NCI-H748 treated with DMSO at 0.1 percent for 48 hours (cell line): ENCODE results near the gene LRRC71.

Source experiments
- DNase-seq: peaks from one replicate; lab custom pipeline; 2025; lab: John Stamatoyannopoulos, UW

The LRRC71 gene

DNA sequence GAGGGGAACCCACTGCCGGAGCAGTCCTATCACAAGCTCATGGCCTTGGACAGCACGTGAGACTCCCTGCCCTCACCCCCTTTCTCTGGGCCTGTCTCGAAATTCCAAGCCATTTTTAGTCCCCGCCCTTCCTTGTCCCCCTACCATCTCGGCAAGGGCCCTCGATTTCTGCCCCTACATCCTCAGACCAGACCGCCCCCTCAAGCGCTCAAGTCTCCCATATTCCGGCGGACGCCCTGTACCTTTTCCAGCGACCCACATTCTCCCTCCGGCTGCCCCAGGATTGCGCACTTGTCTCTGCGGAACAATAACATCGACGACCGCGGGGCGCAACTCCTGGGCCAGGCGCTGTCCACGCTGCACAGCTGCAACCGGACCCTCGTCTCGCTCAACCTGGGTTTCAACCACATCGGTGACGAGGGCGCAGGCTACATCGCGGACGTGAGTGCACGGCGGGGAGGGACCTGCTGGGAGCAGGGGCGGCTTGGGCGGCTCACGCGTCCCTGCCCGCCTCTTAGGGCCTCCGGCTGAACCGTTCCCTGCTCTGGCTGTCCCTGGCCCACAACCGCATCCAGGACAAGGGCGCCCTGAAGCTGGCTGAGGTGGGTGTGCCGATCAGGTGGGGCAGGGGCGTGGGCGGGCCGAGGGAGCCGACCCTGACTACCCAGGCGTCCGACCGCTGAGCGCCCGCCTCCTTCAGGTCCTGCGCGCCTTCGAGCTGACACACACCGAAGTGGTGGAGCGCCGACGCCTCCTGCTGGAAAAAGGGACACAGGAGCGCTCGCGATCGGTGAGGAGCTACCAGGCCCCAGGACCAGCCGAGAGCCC is 7.0 kb downstream of the LRRC71 start:
- DNase-seq: peak; percentile 43

- DNase-seq: no peak
These were observed 7.7 kb downstream of the LRRC71 start for GRCh38 chr1:156928043-156928602.

DNA sequence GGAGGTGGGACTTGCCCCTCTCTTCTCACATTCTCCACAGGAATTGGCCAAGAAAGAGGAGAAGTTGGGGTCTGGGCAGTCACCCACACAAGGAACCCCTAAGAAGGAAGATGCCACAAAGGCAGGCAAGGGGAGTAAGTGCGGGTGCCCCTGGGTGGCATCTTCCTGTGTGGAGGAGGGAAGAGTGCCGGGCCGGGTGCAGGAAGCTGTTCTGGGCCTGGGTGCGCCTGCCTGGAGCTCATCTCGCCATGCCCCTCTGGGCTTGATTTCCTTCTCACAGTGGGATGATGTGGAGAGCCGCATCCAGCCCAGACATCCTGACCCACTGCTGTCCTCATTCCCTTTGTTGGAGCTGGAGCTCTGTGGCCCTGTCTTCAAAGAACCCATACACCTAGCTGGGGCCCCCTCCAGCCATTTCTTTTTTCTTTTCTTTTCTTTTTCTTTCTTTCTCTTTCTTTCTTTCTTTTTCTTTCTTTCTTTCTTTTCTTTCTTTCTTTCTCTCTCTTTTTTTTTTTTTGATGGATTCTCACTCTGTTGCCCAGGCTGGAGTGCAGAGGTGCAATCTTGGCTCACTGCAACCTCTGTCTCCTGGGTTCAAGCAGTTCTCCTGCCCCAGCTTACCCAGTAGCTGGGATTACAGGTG is 9.3 kb downstream of the LRRC71 start:
- no peak for DNase-seq

GRCh38 chr1:156930483-156930882 is 10.1 kb downstream of the LRRC71 start:
- DNase-seq: no peak

DNA sequence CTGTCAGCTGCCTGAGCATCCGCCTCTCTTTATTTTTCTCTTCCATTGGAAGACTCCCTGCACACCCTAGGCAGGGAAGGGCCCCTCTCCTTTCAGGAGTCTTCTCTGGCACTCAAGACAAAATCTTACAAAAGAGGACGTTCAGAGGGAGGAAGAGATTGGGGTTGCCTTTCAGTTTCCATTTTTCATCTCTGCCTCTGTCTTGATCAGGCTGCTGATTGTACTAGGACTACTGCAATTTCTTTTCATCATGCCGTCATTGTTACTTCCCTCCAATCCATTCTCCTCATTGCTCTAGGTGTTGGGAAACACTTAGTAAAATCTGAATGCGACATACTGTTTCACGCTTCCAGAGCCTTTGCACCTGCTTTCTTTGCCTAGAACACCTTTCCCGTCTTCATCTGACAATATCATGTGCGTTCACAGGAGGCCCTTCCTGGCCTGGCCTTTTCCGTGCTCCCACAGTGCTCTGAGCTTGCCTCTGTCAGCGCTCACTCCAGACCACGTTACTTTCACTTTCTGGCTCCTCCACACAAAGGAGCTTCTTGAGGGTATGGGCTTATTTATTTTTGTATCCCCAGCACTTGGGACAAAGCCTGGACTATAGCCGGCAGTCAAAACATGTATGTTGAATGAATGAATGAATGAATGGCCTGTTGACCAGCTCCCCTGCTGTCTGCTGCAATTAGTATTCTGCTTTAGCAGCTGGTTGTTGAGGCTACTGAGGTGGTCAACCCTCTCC is 10.9 kb downstream of the LRRC71 start:
- no peak for DNase-seq

DNA sequence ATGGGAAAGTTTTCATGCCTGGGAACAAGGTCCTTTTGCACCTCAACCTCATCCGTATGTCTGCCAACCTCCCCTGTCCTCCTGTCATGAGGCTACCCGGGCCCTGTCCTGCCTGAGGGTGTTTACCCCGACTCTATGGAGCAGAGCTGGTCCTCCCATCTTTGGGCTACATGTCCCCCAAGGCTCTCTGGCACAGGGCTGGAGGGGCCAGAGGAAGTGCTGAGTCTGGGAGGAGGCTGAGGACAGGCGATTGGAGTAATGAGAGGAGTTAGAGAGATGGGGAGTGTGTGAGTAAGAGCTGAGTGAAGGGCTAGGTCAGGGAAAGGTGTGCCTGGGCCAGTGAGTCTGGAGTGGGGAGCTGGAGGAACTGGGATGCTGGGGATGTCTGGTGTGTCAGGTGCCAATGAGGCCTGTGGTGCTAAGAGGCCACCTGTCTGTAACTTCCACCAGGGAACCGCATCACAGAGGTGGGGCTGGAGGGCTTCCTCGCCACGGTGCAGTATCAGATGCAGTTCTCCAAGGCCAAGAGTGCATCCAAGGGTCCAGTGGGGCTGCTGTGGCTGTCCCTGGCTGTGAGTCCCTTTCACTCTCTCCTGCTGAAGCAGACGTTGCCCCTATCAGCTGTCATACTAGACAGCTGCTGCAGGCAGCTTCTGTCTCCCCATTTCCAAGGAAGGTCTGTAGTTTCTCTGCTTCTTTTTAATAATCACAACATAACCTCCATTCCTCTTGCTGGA is 11.7 kb downstream of the LRRC71 start:
- DNase-seq: no peak

GRCh38 chr1:156933136-156933535 is 12.7 kb downstream of the LRRC71 start:
- DNase-seq: no peak

GRCh38 chr1:156935505-156936128 is 15.2 kb downstream of the LRRC71 start:
- no peak for DNase-seq

DNA sequence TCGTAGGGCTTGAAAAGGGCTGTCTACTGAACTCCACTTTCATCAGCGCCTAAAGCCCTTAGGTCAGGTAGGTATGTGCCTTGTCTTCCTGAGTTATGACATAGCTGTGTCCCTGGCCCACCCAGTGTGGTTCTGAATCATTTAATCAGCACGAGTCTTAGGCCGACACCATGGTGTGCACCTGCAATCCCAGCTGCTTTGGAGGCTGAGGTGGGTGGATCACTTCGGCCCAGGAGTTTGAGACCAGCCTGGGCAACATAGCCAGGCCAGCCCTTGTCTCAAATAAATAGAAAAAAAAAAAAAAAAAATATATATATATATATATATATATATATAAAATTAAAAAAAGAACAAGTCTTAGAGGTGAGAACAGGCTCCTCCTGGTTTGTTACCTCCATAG is 15.8 kb downstream of the LRRC71 start:
- DNase-seq: no peak

DNA sequence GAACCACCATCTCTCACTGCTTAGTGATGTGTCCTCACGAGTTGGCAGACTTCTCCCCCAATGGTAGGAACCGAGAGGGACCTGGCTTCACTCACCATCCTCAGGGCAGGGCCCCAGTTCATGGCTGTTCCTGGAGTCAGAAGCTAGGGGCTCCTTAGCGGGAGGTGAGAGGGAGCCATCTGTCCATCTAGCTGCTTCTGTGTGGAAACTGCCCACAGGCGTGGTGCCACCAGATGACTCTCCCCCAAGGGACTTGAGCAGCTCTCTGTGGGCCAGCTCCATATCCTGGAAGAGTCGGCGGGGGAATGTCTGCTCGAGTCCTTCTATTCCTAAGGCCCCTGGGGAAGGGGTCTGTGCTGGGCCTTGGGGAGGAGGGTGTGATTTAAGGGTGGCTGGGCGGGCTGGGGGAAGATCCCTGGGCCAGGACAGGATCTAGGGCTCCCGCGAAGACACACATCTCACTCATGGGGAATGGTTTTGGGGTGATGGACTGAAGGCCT is 16.3 kb downstream of the LRRC71 start:
- DNase-seq: no peak

DNA sequence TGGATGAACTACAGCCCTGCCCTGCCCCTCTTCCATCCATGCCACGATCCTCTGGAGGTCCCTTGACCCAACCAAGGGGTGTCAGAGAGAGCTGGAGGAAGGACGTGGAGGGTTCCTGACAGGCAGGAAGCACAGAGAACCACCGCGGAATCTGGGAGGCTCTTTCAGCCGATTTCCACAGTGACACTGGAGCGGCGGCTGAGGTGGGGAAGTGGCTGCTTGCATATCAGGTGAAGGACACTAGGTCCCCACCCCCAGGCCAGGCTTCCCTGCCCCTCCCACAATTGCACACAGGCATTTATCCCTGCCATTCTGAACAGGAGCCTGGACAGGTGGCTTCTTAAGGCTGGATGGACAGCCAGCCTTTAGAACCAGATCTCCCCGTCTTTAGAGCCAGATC is 17.5 kb downstream of the LRRC71 start:
- DNase-seq: no peak

GRCh38 chr1:156938813-156939212 is 18.4 kb downstream of the LRRC71 start:
- DNase-seq: no peak

DNA sequence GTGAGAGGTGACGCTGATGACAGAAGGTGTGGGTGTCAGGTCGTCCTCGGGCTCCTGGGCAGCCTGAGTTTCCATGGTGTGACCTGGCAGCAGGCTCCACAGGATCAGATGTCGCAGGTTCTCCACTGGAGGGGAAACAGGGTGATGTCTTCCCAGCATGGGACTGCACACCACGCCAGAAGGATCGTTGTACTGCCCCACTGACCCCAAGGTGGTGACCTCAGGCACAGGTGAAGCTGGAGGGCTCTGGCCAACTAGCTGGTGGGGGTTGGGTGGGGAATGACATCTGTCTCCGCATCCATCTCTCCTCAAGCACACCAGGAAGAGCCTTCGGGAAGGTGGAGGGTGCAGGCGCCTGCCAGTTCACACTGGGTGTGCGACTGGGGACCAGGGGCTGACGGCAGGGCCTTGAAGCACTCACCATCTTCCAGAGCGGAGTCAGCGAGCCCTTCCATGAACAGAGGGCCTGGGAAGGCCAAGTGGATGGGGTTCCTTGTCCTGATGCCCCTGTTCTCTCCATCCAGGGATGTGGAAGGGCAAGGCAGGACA is 19.4 kb downstream of the LRRC71 start:
- no peak for DNase-seq

- DNase-seq: no peak
These were observed 21.2 kb downstream of the LRRC71 start for GRCh38 chr1:156941675-156942074.

DNA sequence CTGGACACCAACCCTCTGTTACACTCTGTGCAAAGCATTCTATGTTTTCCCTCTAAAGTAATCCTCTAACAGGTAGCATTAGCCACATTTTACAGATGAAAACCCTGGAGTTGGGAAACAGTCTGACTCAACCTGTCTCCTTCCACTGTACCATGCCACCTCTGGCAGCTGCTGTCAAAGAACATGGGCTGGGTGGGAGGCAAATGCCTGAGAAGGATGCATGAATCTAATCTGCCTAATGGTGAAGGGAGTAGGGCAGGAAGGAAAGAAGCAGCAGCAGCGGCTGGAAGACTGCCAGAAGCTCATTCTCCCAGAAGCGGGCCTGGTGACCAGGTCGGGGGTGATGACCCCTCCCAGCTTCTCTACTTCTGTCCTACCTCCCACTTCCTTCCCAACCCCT is 21.7 kb downstream of the LRRC71 start:
- DNase-seq: no peak

- DNase-seq: no peak
These were observed 22.1 kb downstream of the LRRC71 start for GRCh38 chr1:156942576-156942975.

- DNase-seq: no peak
These were observed 23.3 kb downstream of the LRRC71 start for GRCh38 chr1:156943756-156944155.

DNA sequence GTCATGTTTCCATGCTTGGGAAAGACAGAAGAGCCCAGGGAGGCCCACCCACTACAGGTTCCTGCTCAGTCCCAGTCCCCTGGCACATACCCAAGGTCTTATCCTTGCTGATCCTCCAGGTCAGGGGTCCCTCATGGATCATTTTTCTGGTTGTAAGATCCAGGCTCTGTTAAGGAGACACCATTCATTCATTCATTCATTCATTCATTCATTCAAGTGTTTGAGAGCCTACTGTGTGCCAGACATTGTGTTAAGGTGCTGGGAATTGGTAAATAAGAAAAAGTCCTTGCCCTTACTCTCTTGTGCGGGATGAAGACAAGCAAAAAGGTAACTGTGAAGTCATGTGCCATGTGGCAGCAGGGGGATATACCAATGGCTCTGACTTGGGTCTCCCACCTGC is 23.8 kb downstream of the LRRC71 start:
- no peak for DNase-seq

DNA sequence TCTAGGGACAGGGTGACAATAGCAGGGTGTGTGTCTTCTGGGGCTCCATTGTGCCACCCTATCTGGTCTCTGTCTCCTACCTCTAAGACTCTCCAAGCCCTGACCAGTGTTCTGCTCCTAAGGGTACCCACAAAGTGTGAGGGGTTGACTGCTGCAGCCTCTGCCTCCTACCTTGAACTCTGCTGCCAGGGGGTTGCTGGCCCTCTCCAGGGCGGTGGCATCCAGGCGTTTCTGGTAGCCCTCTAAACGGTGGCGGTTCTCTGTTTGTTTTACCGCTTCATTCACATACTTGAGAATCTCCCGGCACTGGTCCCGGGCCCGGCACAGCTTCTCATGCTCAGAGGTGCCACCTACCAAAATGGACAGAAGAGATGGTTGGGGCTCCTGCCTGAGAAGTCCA is 24.4 kb downstream of the LRRC71 start:
- no peak for DNase-seq

DNA sequence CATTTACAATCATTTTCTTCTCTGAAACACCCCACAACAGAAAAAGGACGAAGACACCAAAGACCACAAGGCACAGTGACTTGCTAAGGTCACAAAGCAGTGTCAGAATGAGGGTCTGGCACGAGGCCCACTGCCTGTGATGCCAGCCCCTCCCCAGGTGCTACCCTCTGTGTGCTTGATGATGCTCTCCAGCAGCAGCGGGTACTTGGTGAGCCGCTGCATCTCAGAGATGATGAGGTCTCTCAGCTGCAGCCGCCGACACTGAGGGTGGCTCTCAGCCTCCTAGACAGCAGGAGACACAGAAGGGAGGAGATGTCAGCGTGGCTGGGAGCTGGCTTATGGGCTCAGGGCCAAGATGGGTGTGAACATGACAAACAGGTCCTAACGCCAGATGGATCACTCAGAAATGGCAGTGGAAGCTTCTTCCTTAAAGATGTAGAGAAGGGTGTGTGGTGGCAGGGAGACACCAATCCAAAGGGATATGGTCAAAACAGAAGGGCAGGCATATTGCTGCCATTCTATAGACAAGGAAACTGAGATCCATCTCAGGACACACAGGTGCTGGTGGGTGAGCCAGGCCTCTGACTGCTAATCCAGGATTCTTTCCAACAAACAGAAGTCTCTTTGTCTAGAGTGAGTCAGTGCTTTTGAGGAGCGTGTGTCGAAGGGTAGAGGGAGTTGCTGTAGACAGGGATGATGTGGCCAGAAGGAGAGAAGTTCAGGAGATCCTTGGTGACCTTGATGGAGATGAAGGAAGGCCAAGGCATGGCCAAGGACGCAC is 25.6 kb downstream of the LRRC71 start:
- no peak for DNase-seq
